Suprapubic skin (tissue), 4 donors: Measurements from ENCODE around the gene C3orf38.

Experiments
- CTCF ChIP-seq, 2 donors: fragments of 200-600 bp in 1 of 2; fragments of 450-650 bp in 1 of 2; sonication (generic) in 1 of 2; IDR thresholded peaks; one replicate each; pipeline ENCODE4 v1.5.1; 2016 to 2019; ENCODE audit warnings: antibody characterized with exemption in 2 of 2, mild to moderate bottlenecking in 1 of 2, moderate library complexity in 1 of 2
- EP300 ChIP-seq: sonication (generic); formaldehyde crosslinking; IDR thresholded peaks from one replicate; pipeline ENCODE4 v1.6.1; 2017; ENCODE audit warnings: antibody characterized with exemption
- POLR2A ChIP-seq, 2 donors: fragments of 450-650 bp; IDR thresholded peaks; one replicate each; pipeline ENCODE4 v1.6.1; 2017; ENCODE audit warnings: antibody characterized with exemption in 2 of 2, mild to moderate bottlenecking in 2 of 2, moderate library complexity in 2 of 2
- POLR2AphosphoS5 ChIP-seq, 3 donors: sonication (generic); formaldehyde crosslinking; IDR thresholded peaks; one replicate each; pipeline ENCODE4 v1.6.1; 2017; ENCODE audit warnings: antibody characterized with exemption in 3 of 3

GRCh38 chr3:88114878-88115549 lies 34.7 kb upstream of the C3orf38 start:
- TF ChIP-seq CTCF (IDR thresholded peaks at IDR 0.05) (no peak), POLR2A (IDR thresholded peaks at IDR 0.05) (no peak), POLR2AphosphoS5 (IDR thresholded peaks at IDR 0.05) (no peak), EP300 (no peak)
